ENCODE results near the gene FAM163B. TPM values are rescaled to one million over a fixed set of nuclear protein-coding genes. Genes with fewer than 3 reads are reported as not detected.

FAM163B gene
- total and polyA plus RNA-seq, 9 of the 15 experiments (the other 6 are each of a cell fraction or from before 2014, with no cell fraction given), result not detected

DNA sequence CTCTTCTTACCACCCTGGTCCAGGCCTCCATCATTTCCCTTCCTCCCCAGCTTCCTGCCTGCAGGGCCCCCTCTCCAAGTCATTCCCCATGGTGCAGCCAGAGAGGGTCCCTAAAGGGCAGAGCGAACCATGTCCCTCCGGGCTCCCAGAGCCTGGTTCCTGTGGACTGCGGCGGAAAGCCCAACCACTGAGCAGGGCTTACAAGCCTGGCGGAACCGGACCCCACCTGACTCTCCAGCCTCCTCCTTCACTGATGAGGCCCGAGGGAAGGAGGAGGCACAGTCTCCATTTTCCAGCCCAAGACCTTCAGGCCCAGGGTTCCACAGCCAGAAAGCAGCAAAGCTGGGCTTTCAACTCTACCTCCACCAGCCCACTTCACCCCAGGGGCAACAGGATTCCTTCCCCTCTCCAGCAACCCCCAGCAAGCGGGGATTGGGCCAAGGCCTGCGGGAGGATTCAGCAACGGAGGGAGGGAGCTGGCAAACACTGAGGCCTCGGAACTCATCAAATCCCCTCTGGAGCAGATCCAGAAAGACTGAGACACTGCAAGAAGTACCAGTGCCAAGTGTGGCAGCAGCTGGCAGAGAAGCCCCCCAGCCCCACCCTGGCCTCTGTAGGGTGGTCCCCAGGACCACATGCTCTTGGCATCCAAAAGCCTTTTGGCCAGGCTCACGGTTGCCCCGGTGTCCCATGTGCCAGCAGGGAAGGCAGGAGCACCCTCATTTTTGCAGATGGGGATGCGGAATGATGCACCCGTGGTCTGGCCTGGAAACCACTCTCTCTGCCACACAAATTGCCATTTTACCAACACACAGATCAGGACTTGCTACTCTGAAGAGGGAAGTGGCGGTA lies 3.1 kb downstream of the FAM163B start:
- peaks cover 9 to 51% of the 10 kb centered on the region in 2 experiments; a peak in 4 of 5 replicates for H3K27me3 ChIP-seq (ENCODE audit: control insufficient read depth in 2 of 2, insufficient read depth in 2 of 2, low read length in 2 of 2)
- in situ Hi-C loops (cut with MboI) (no loop called here), intact Hi-C loops (cut with micrococcal nuclease) (no loop called here)
- POLR2A ChIA-PET, result interaction anchor here (0.6 to 0.7 kb wide), 2 partner anchors 95 to 105 kb away, joined by 3 read pairs; no protein-coding TSS in a partner anchor
- no peak overlapping the region for H3K27ac ChIP-seq (ENCODE audit: extremely low read depth, low read depth, low read length)
- DNase-seq (ENCODE audit: extremely low read depth in 1 of 4, low spot score in 3 of 4), result no peak
- no peaks in the 10 kb centered on the region for H3K79me2 ChIP-seq (ENCODE audit: control insufficient read depth, insufficient read depth, low read length)
- no peaks in the 10 kb centered on the region for H3K36me3 ChIP-seq (ENCODE audit: control insufficient read depth, insufficient read depth, low read length)
- no peak overlapping the region for H2AFZ ChIP-seq (ENCODE audit: low read depth, low read length)
- H3K9me1 ChIP-seq (ENCODE audit: control insufficient read depth, insufficient read depth, low read length), result no peaks in the 10 kb centered on the region
- H3K4me2 ChIP-seq (ENCODE audit: insufficient read depth, low read length), result no peak overlapping the region
- no peak overlapping the region for H3K9ac ChIP-seq (ENCODE audit: insufficient read depth in 1 of 2, low read depth in 2 of 2, low read length in 2 of 2)
- peaks cover 0 to 12% of the 10 kb centered on the region in 2 experiments; a peak in 2 of 5 replicates for H3K4me1 ChIP-seq (replicated peaks in 1 of 2; ENCODE audit: control insufficient read depth in 2 of 2, insufficient read depth in 2 of 2, low read length in 2 of 2)
- H4K20me1 ChIP-seq (replicated peaks; ENCODE audit: control insufficient read depth, insufficient read depth, low read length), result peaks cover 13% of the 10 kb centered on the region
- FAIRE-seq, result no peak
- H3K9me3 ChIP-seq (replicated peaks; ENCODE audit: control insufficient read depth, insufficient read depth, low read depth, low read length), result no peaks in the 10 kb centered on the region
- ATAC-seq, result no peak
- BruUV-seq (replicated peaks), result no TSS peak
- CTCF ChIA-PET (ENCODE audit: low intra/inter-chr PET ratio), result no interaction called here
- WGBS (ENCODE audit: insufficient coverage, low coverage, missing lambda C conversion rate), result 2% methylated on average over 15 of the region's 16 CpGs
- H3K4me3 ChIP-seq, result no peak overlapping the region
- TF ChIP-seq, protein P1, sequence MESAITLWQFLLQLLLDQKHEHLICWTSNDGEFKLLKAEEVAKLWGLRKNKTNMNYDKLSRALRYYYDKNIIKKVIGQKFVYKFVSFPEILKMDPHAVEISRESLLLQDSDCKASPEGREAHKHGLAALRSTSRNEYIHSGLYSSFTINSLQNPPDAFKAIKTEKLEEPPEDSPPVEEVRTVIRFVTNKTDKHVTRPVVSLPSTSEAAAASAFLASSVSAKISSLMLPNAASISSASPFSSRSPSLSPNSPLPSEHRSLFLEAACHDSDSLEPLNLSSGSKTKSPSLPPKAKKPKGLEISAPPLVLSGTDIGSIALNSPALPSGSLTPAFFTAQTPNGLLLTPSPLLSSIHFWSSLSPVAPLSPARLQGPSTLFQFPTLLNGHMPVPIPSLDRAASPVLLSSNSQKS (CRISPR knock-in tag; IDR thresholded peaks at IDR 0.05), result no peak
- TF ChIP-seq MAZ (CRISPR knock-in tag; conservative IDR thresholded peaks at IDR 0.05 in 1 of 2, IDR thresholded peaks at IDR 0.05 in 1 of 2) (no peak), WHSC1 (IDR thresholded peaks at IDR 0.05; ENCODE audit: low read length) (no peak), ETV5 (CRISPR knock-in tag; IDR thresholded peaks at IDR 0.05; ENCODE audit: low read depth) (no peak), MCM5 (IDR thresholded peaks at IDR 0.05; ENCODE audit: low read depth) (no peak), NCOA4 (IDR thresholded peaks at IDR 0.05; ENCODE audit: partially characterized antibody) (no peak), E2F3 (CRISPR knock-in tag; IDR thresholded peaks at IDR 0.05) (no peak)
- TF ChIP-seq, protein P2, sequence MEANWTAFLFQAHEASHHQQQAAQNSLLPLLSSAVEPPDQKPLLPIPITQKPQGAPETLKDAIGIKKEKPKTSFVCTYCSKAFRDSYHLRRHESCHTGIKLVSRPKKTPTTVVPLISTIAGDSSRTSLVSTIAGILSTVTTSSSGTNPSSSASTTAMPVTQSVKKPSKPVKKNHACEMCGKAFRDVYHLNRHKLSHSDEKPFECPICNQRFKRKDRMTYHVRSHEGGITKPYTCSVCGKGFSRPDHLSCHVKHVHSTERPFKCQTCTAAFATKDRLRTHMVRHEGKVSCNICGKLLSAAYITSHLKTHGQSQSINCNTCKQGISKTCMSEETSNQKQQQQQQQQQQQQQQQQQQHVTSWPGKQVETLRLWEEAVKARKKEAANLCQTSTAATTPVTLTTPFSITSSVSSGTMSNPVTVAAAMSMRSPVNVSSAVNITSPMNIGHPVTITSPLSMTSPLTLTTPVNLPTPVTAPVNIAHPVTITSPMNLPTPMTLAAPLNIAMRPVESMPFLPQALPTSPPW (CRISPR knock-in tag; IDR thresholded peaks at IDR 0.05), result no peak
- TF ChIP-seq, protein P3, sequence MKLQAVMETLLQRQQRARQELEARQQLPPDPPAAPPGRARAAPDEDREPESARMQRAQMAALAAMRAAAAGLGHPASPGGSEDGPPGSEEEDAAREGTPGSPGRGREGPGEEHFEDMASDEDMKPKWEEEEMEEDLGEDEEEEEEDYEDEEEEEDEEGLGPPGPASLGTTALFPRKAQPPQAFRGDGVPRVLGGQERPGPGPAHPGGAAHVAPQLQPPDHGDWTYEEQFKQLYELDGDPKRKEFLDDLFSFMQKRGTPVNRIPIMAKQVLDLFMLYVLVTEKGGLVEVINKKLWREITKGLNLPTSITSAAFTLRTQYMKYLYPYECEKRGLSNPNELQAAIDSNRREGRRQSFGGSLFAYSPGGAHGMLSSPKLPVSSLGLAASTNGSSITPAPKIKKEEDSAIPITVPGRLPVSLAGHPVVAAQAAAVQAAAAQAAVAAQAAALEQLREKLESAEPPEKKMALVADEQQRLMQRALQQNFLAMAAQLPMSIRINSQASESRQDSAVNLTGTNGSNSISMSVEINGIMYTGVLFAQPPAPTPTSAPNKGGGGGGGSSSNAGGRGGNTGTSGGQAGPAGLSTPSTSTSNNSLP (IDR thresholded peaks at IDR 0.05; ENCODE audit: borderline replicate concordance, low read depth, low read length), result no peak
- TF ChIP-seq, protein P4, sequence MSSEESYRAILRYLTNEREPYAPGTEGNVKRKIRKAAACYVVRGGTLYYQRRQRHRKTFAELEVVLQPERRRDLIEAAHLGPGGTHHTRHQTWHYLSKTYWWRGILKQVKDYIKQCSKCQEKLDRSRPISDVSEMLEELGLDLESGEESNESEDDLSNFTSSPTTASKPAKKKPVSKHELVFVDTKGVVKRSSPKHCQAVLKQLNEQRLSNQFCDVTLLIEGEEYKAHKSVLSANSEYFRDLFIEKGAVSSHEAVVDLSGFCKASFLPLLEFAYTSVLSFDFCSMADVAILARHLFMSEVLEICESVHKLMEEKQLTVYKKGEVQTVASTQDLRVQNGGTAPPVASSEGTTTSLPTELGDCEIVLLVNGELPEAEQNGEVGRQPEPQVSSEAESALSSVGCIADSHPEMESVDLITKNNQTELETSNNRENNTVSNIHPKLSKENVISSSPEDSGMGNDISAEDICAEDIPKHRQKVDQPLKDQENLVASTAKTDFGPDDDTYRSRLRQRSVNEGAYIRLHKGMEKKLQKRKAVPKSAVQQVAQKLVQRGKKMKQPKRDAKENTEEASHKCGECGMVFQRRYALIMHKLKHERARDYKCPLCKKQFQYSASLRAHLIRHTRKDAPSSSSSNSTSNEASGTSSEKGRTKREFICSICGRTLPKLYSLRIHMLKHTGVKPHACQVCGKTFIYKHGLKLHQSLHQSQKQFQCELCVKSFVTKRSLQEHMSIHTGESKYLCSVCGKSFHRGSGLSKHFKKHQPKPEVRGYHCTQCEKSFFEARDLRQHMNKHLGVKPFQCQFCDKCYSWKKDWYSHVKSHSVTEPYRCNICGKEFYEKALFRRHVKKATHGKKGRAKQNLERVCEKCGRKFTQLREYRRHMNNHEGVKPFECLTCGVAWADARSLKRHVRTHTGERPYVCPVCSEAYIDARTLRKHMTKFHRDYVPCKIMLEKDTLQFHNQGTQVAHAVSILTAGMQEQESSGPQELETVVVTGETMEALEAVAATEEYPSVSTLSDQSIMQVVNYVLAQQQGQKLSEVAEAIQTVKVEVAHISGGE (CRISPR knock-in tag; IDR thresholded peaks at IDR 0.05), result no peak
- TF ChIP-seq, protein P5, sequence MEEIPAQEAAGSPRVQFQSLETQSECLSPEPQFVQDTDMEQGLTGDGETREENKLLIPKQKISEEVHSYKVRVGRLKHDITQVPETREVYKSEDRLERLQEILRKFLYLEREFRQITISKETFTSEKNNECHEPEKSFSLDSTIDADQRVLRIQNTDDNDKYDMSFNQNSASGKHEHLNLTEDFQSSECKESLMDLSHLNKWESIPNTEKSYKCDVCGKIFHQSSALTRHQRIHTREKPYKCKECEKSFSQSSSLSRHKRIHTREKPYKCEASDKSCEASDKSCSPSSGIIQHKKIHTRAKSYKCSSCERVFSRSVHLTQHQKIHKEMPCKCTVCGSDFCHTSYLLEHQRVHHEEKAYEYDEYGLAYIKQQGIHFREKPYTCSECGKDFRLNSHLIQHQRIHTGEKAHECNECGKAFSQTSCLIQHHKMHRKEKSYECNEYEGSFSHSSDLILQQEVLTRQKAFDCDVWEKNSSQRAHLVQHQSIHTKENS (CRISPR knock-in tag; IDR thresholded peaks at IDR 0.05), result no peak

Measured in K562 (cell line).